Ureter (tissue), 1 donor: ENCODE measurements around the gene FAM83C. TPM values are rescaled to one million over a fixed set of nuclear protein-coding genes. Genes with fewer than 3 reads are reported as not detected.
"Not testable (repeated sequence)": the region's sequence is repeated elsewhere in the genome, so short reads cannot be mapped to it uniquely, and the experiment has no call there.

Experiments used
- DNase-seq: peaks from one replicate; pipeline ENCODE4 v3.0.0-alpha.2; 2020; ENCODE audit warnings: low spot score
- total RNA-seq: library from RNA; stranded (reverse); gene quantifications from one replicate; pipeline ENCODE4 v1.2.4, GENCODE V29; 2023
- donor health status: DM: yes; HTN: yes; CAD: no.

The FAM83C gene
- total RNA-seq, 1 donor from 2014 or later = 4.0 TPM

DNA sequence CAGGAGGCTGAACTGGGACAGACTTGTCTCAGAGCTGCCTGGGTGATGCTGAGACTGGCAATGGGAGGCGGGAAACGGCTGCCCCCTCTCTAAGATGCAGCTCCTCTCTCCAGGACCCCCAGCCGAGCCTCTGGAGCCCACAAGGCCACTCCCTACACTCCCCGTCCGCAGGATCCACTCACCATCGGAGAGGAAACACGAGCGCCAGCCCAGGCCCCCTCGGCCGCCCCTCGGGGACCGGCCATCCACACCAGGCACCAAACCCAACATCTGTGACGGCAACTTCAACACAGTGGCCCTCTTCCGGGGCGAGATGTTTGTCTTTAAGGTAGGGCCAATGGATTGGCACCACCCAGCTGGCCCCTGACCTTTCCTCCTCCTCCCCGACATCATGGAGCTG, 25.1 kb downstream of the FAM83C start:
- no peak for DNase-seq

DNA sequence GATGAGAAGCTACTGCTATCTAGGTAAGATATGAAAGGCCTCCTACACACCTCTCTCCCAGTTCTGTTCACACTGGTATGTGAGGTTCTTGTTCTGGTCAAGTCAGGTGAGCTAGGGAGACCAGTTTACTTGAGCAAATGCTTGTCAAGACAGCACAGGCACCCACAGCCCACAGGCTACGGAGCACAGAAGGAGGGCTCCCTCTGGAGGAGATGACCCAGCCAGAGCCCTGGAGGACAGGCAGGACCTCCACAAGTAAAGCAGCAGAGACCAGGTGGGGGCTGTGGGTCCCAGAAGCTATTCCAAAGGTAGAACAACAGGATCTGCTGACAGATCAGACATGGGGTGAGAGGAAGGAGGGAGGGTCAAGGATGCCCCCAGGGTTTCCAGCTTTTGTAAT, 27.5 kb downstream of the FAM83C start:
- no peak for DNase-seq

GRCh38 chr20:35263532-35264341, 28.5 kb downstream of the FAM83C start:
- no peak for DNase-seq

GRCh38 chr20:35262731-35263531, 29.3 kb downstream of the FAM83C start:
- peak; percentile 59 for DNase-seq

DNA sequence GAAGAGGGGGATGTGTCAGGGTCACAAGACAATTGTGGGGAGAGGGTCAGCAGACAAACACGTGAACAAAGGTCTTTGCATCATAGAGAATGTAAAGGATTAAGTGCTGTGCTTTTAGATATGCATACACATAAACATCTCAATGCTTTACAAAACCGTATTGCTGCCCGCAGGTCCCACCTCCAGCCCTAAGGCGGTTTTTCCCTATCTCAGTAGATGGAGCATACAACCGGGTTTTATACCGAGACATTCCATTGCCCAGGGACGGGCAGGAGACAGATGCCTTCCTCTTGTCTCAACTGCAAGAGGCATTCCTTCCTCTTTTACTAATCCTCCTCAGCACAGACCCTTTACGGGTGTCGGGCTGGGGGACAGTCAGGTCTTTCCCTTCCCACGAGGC, 29.9 kb downstream of the FAM83C start:
- not testable (repeated sequence) for DNase-seq

GRCh38 chr20:35260426-35260825, 31.8 kb downstream of the FAM83C start:
- no peak for DNase-seq

DNA sequence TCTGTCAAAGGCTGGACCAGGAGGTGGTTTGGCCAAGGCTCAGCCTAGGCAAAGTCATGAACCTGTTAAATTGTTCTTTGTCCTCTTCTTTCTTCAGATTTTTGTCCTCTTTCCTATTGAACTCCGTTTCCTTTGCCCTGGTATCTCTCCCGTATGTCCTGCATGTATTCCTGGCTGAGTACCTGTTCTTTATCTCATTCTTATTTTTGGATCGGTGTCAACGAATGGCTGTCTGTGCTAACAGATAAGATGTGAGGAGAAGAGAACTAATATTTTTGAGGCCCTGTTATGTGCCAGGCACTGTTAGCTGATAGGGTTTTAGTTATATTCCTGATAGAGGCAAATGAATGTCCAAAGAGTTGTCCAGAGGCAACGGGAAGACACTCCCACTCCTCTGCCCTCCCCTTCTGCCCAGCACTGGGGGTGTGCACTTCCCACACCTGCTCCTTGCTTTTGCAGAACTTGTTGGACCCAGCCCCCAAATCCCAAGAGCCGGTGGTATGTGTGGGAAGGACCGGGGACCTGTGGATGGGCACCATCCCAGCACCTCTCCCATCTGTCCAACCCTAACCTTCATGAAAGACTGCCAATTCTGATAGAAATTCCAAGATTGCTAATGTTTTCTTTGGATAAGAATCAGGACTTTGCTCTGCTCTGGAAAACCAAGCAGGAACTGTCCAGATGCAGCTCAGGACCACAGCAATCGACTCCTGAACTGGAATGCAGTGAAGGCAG, 34.9 kb downstream of the FAM83C start:
- no peak for DNase-seq

- no peak for DNase-seq
These were observed 37.7 kb downstream of the FAM83C start for GRCh38 chr20:35254448-35254999.

GRCh38 chr20:35253010-35253409, 39.2 kb downstream of the FAM83C start:
- no peak for DNase-seq

GRCh38 chr20:35252598-35252997, 39.6 kb downstream of the FAM83C start:
- not testable (repeated sequence) for DNase-seq

DNA sequence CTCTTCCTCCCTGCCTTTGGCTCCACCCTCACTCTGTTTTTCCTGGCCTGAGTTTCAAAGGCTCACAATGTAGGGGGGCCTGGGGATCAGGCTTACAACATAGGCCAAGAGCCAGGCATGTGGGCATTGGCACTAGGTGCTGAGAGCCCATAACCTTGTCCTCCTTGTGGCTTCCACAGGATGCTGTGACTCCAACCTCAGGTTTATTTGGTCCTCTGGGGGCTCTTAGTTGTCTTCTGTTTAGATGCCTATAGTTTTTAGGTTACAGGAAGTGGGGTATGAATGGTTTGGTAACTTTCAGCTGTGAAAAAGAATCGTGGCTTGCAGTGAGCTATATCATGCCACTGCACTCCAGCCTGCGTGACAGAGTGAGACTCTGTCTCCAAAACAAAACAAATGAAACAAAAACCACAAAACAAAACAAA, 40.2 kb downstream of the FAM83C start:
- no peak for DNase-seq

DNA sequence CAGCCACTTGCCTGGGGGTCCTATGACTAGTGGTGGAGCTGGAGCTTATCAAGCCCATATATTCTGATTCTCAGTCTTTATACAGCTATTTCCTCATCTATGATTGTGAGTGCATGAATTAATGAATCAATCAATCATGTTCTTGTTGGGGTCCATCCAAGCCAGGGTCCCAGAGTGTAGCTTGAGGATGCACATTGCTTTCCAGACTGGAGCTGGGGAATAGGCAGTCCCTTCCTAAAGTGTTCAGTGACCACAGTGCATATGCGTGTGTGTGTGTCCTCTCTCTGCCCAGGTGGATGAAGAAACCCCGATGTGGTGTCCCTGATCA, 40.6 kb downstream of the FAM83C start:
- DNase-seq = no peak

GRCh38 chr20:35248641-35249475, 43.4 kb downstream of the FAM83C start:
- no peak for DNase-seq

GRCh38 chr20:35246723-35247122, 45.5 kb downstream of the FAM83C start:
- no peak for DNase-seq

GRCh38 chr20:35243986-35244385, 48.2 kb downstream of the FAM83C start:
- DNase-seq = no peak

- no peak for DNase-seq
These were observed 48.9 kb downstream of the FAM83C start for GRCh38 chr20:35243317-35243716.

- DNase-seq = no peak
These were observed 51.4 kb downstream of the FAM83C start for GRCh38 chr20:35240811-35241293.

DNA sequence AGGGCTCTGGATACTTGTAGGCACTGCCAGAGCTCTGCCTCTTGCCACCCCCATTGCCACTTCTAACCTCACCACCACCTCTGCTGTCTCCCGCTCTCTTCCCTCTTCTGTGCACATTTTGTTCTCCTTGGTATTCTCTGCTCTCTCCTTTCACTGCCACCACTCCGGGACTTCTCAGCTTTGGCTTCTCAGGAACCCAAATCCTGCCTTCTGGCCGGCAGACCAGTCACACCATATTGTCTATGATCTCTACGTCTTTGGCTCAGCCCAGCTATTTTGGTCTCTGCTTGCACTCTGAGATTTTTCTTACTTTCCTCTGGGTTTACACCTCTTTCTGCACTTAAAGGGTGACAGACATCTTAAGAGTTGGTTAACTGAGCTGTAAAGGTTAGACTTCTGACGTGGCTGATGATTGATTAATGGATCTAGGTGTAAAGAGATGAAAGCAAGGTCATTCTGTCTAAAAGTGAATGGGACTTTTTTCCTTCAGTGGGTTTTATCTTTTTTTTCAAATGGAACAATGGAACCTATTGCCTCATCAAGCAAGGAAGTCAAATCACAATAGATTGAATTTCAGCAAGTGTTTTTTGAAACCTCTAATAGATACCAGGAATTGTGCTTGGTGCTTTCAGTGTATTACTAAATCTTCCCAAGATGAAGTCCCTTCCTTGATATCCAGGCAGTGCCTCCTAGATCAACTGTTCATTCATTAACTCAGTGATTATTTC, 52.0 kb downstream of the FAM83C start:
- no peak for DNase-seq

- no peak for DNase-seq
These were observed 53.5 kb downstream of the FAM83C start for GRCh38 chr20:35238735-35239134.

DNA sequence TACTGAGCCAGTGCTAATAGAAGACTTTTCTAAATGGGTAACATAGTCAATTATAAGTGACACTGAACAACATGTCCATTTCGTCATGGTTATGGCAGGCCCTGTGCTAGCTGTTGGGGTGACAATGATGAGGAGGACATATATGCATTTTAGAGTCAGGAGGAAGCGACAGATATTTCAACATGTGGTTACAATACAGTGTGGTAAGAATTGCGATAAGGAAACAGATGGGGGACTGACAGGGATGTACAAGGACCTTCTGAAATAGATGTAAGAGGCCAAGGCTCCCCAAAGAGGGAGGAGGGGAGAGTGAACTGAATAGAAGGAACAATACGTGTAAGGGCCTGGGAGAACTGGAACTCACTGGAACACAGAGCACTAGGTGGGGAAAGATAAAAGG, 54.1 kb downstream of the FAM83C start:
- no peak for DNase-seq
